ENCODE results near the gene PRKAR1B. TPM values are rescaled to one million over a fixed set of nuclear protein-coding genes. Genes with fewer than 3 reads are reported as not detected.
A peak's percentile ranks its signal among the peaks of the same experiment; 100 is the strongest.

PRKAR1B gene
- total and polyA plus RNA-seq, 7 donors = 9.5 to 26.6 (median 11.4) TPM

- WGBS, 2 donors = 90 to 92% methylated on average over 23 of the region's 23 CpGs
- Histone ChIP-seq H3K27me3 (no peaks in the 10 kb centered on the region), H3K9me3 (no peaks in the 10 kb centered on the region), H3K4me1 (peaks cover 0 to 18% (median 14%) of the 10 kb centered on the region in 4 donors), H3K27ac (peak overlapping the region in 3 of 4 donors; percentile 30 to 59 (median 31)), H3K36me3 (peaks cover 0 to 4% (median 0%) of the 10 kb centered on the region in 4 donors), H3K4me3 (no peak overlapping the region)
- intact Hi-C loops (cut with DNase I) = no loop called here
- TF ChIP-seq CTCF (IDR thresholded peaks at IDR 0.05) = no peak
- no peak for TF ChIP-seq POLR2AphosphoS5 (IDR thresholded peaks at IDR 0.05)
- TF ChIP-seq POLR2A (IDR thresholded peaks at IDR 0.05) = no peak
- no peak for TF ChIP-seq EP300 (IDR thresholded peaks at IDR 0.05)
- DNase-seq = no peak
Measured at GRCh38 chr7:573933-574381, 153.1 kb downstream of the PRKAR1B start.

- 92 to 93% methylated on average over 36 of the region's 36 CpGs for WGBS, 2 donors
- H3K4me1 ChIP-seq = peaks cover 0 to 23% (median 14%) of the 10 kb centered on the region in 4 donors
- peaks cover 0 to 3% (median 0%) of the 10 kb centered on the region in 4 donors for H3K36me3 ChIP-seq
- no peak for DNase-seq
- intact Hi-C loops (cut with DNase I) = no loop called here
- no peak overlapping the region for H3K4me3 ChIP-seq
- peak overlapping the region in 1 of 4 donors; percentile 59 for H3K27ac ChIP-seq
- no peak for TF ChIP-seq CTCF (IDR thresholded peaks at IDR 0.05)
- H3K27me3 ChIP-seq = no peaks in the 10 kb centered on the region
- H3K9me3 ChIP-seq = no peaks in the 10 kb centered on the region
Measured at GRCh38 chr7:573269-573932, 153.7 kb downstream of the PRKAR1B start.

- Histone ChIP-seq H3K4me3 (no peak overlapping the region), H3K9me3 (no peaks in the 10 kb centered on the region), H3K27me3 (no peaks in the 10 kb centered on the region), H3K4me1 (peaks cover 0 to 24% (median 14%) of the 10 kb centered on the region in 4 donors), H3K36me3 (no peaks in the 10 kb centered on the region), H3K27ac (no peak overlapping the region)
- 92 to 93% methylated on average over 45 of the region's 45 CpGs for WGBS, 2 donors
- no peak for TF ChIP-seq POLR2A (IDR thresholded peaks at IDR 0.05)
- TF ChIP-seq CTCF (IDR thresholded peaks at IDR 0.05) = no peak
- DNase-seq = no peak
- intact Hi-C loops (cut with DNase I) = no loop called here
Measured at GRCh38 chr7:572416-573268, 154.4 kb downstream of the PRKAR1B start.

GRCh38 chr7:571718-572415, 155.2 kb downstream of the PRKAR1B start:
- no peak for TF ChIP-seq POLR2A (IDR thresholded peaks at IDR 0.05)
- Histone ChIP-seq H3K9me3 (no peaks in the 10 kb centered on the region), H3K36me3 (no peaks in the 10 kb centered on the region), H3K4me3 (no peak overlapping the region), H3K27me3 (no peaks in the 10 kb centered on the region), H3K4me1 (peaks cover 0 to 24% (median 14%) of the 10 kb centered on the region in 4 donors), H3K27ac (no peak overlapping the region)
- intact Hi-C loops (cut with DNase I) = no loop called here
- DNase-seq = no peak
- 97 to 98% methylated on average over 38 of the region's 38 CpGs for WGBS, 2 donors

Measured in sigmoid colon (tissue), 7 donors.